H1 (cell line): Measurements from ENCODE around the gene PEX26. TPM values are rescaled to one million over a fixed set of nuclear protein-coding genes. Genes with fewer than 3 reads are reported as not detected.

Experiments
- CTCF ChIA-PET: fragments of 300-600 bp; sonication (Branson Sonifier 250); formaldehyde crosslinking; loops from one replicate; lab custom pipeline; 2021; ENCODE audit not compliant: partially characterized antibody; lab: Charles Lee
- POLR2A ChIA-PET: fragments of 300-600 bp; sonication (Branson Sonifier 250); formaldehyde crosslinking; loops from one replicate; lab custom pipeline; 2021; ENCODE audit warnings: inconsistent platforms; ENCODE audit not compliant: partially characterized antibody; lab: Charles Lee
- DNase-seq, 2 experiments: peaks; one replicate each; pipeline versions ENCODE4 v3.0.0 to v3.0.0-alpha.2; 2010 to 2022; ENCODE audit warnings: low spot score in 2 of 2, low read depth in 1 of 2, mixed read lengths in 1 of 2
- FAIRE-seq: peaks from 2 replicates; lab custom pipeline; 2011; peaks lifted over from hg19 to GRCh38; lab: Jason Lieb, UNC
- H2AFZ ChIP-seq: 2 replicates; pipeline ENCODE4 v1.8.1; 2012; ENCODE audit warnings: low read length, inconsistent platforms
- H2AK5ac ChIP-seq: 2 replicates; pipeline ENCODE4 v1.6.1; 2013; ENCODE audit warnings: low read depth, low read length
- H2BK120ac ChIP-seq: replicated peaks from 2 replicates; pipeline ENCODE3; 2013; ENCODE audit warnings: low read depth, low read length, inconsistent platforms
- H2BK12ac ChIP-seq: 2 replicates; pipeline ENCODE4 v1.6.1; 2013; ENCODE audit warnings: low read depth, low read length
- H2BK15ac ChIP-seq: 2 replicates; pipeline ENCODE4 v1.6.1; 2013; ENCODE audit warnings: low read length
- H2BK20ac ChIP-seq: 2 replicates; pipeline ENCODE4 v1.6.1; 2013; ENCODE audit warnings: low read length
- H2BK5ac ChIP-seq: 2 replicates; pipeline ENCODE4 v1.6.1; 2013; ENCODE audit warnings: low read depth, low read length
- H3K14ac ChIP-seq: 2 replicates; pipeline ENCODE4 v1.6.1; 2013; ENCODE audit warnings: inconsistent platforms; ENCODE audit not compliant: insufficient read length
- H3K18ac ChIP-seq: 2 replicates; pipeline ENCODE4 v1.6.1; 2013; ENCODE audit warnings: low read length; ENCODE audit errors: extremely low read depth
- H3K23ac ChIP-seq: 2 replicates; pipeline ENCODE4 v1.6.1; 2013; ENCODE audit warnings: inconsistent platforms; ENCODE audit not compliant: insufficient read length
- H3K23me2 ChIP-seq: 2 replicates; pipeline ENCODE4 v1.6.1; 2013; ENCODE audit warnings: low read depth, low read length
- H3K27ac ChIP-seq: 2 replicates; pipeline ENCODE4 v1.6.1; 2011; ENCODE audit warnings: low read depth, low read length, inconsistent platforms
- H3K27me3 ChIP-seq, 4 experiments: replicated peaks in 1 of 4; 1 replicate in 1 of 4; 2 replicates in 3 of 4; pipeline versions ENCODE4 v1.6.1 to v1.8.1; 2011 to 2013; ENCODE audit warnings: low read length in 3 of 4, mild to moderate bottlenecking in 3 of 4, inconsistent platforms in 2 of 4, mixed read lengths in 2 of 4, moderate library complexity in 1 of 4; ENCODE audit not compliant: control insufficient read depth in 3 of 4, insufficient read depth in 3 of 4; ENCODE audit errors: extremely low read depth in 1 of 4
- H3K36me3 ChIP-seq, 4 experiments: 2 replicates each; pipeline versions ENCODE4 v1.6.1 to v1.8.1; 2011 to 2013; ENCODE audit warnings: mild to moderate bottlenecking in 4 of 4, low read length in 3 of 4, moderate library complexity in 2 of 4, control low read depth in 1 of 4, inconsistent platforms in 1 of 4; ENCODE audit not compliant: insufficient read depth in 4 of 4, control insufficient read depth in 2 of 4
- H3K4ac ChIP-seq: replicated peaks from 2 replicates; pipeline ENCODE3; 2013; ENCODE audit warnings: low read length, low read depth, mixed read lengths, inconsistent platforms; ENCODE audit not compliant: insufficient read length
- H3K4me1 ChIP-seq, 4 experiments: replicated peaks in 1 of 4; 1 replicate in 1 of 4; 2 replicates in 3 of 4; pipeline versions ENCODE4 v1.6.1 to v1.8.1; 2011 to 2013; ENCODE audit warnings: low read length in 3 of 4, inconsistent platforms in 2 of 4, mixed read lengths in 1 of 4; ENCODE audit not compliant: insufficient read depth in 4 of 4, control insufficient read depth in 3 of 4
- H3K4me2 ChIP-seq, 2 experiments: 2 replicates each; pipeline versions ENCODE4 v1.6.1 to v1.8.1; 2011 to 2013; ENCODE audit warnings: low read depth in 2 of 2, low read length in 2 of 2, control low read depth in 1 of 2, inconsistent platforms in 1 of 2, mild to moderate bottlenecking in 1 of 2; ENCODE audit not compliant: insufficient read depth in 1 of 2
- H3K4me3 ChIP-seq, 4 experiments: fragments of 200-600, 300-600 bp in 1 of 4; sonication (generic), shearing (Covaris generic), sonication (Bioruptor Twin) in 1 of 4; 2 replicates each; pipeline versions ENCODE4 v1.5.1 to v1.8.1; 2011 to 2016; ENCODE audit warnings: low read length in 4 of 4, low read depth in 3 of 4, control low read depth in 2 of 4, inconsistent platforms in 2 of 4, mild to moderate bottlenecking in 2 of 4, mixed read lengths in 1 of 4, moderate library complexity in 1 of 4; ENCODE audit not compliant: insufficient read depth in 2 of 4; ENCODE audit errors: extremely low read depth in 1 of 4
- H3K56ac ChIP-seq: replicated peaks from 2 replicates; pipeline ENCODE3; 2013; ENCODE audit warnings: low read depth, mild to moderate bottlenecking, mixed read lengths, low read length, inconsistent platforms; ENCODE audit not compliant: insufficient read length
- H3K79me1 ChIP-seq: 2 replicates; pipeline ENCODE4 v1.6.1; 2013; ENCODE audit warnings: low read depth, low read length, control low read depth
- H3K79me2 ChIP-seq, 2 experiments: 2 replicates each; pipeline versions ENCODE4 v1.6.1 to v1.8.1; 2012 to 2013; ENCODE audit warnings: low read length in 2 of 2, mild to moderate bottlenecking in 2 of 2, inconsistent platforms in 1 of 2; ENCODE audit not compliant: insufficient read depth in 2 of 2, control insufficient read depth in 1 of 2
- H3K9ac ChIP-seq, 4 experiments: replicated peaks in 1 of 4; 1 replicate in 1 of 4; 2 replicates in 3 of 4; pipeline versions ENCODE4 v1.6.1 to v1.8.1; 2011 to 2013; ENCODE audit warnings: low read depth in 3 of 4, low read length in 3 of 4, control low read depth in 2 of 4, mild to moderate bottlenecking in 2 of 4, moderate library complexity in 2 of 4, inconsistent platforms in 1 of 4; ENCODE audit errors: extremely low read depth in 1 of 4
- H3K9me3 ChIP-seq, 2 experiments: 2 replicates each; pipeline versions ENCODE4 v1.6.1 to v1.8.1; 2012 to 2013; ENCODE audit warnings: mild to moderate bottlenecking in 2 of 2, moderate library complexity in 2 of 2, control low read depth in 1 of 2, inconsistent platforms in 1 of 2, low read depth in 1 of 2, low read length in 1 of 2, mixed read lengths in 1 of 2; ENCODE audit not compliant: insufficient read depth in 2 of 2
- H4K20me1 ChIP-seq, 2 experiments: replicated peaks in 1 of 2; 2 replicates each; pipeline versions ENCODE3 to v1.8.1; 2011 to 2013; ENCODE audit warnings: inconsistent platforms in 2 of 2, low read length in 2 of 2, mild to moderate bottlenecking in 1 of 2; ENCODE audit not compliant: insufficient read depth in 2 of 2, control insufficient read depth in 1 of 2
- H4K5ac ChIP-seq: 2 replicates; pipeline ENCODE4 v1.6.1; 2013; ENCODE audit warnings: low read length, low read depth, mixed read lengths, inconsistent platforms; ENCODE audit not compliant: insufficient read length
- H4K8ac ChIP-seq: 2 replicates; pipeline ENCODE4 v1.8.0; 2013; ENCODE audit warnings: mild to moderate bottlenecking, moderate library complexity, low read length, inconsistent platforms; ENCODE audit not compliant: insufficient read depth; ENCODE audit errors: extremely low read depth
- H4K91ac ChIP-seq: replicated peaks from 2 replicates; pipeline ENCODE3; 2013; ENCODE audit warnings: low read length, mixed read lengths, inconsistent platforms; ENCODE audit not compliant: insufficient read length
- KDM1A ChIP-seq: fragments of 200-600, 300-600 bp; sonication (generic); IDR thresholded peaks from 2 replicates; pipeline ENCODE4 v1.7.1; 2016; ENCODE audit warnings: mild to moderate bottlenecking, low read length, borderline replicate concordance
- KDM4A ChIP-seq: IDR thresholded peaks from one replicate; pipeline ENCODE4 v1.7.1; 2012; ENCODE audit warnings: low read depth, mild to moderate bottlenecking, moderate library complexity, low read length, inconsistent platforms; ENCODE audit not compliant: severe bottlenecking
- PHF8 ChIP-seq: fragments of 200-600 bp; sonication (generic); conservative IDR thresholded peaks from 2 replicates; pipeline ENCODE4 v1.7.1; 2012; ENCODE audit warnings: low read depth, mild to moderate bottlenecking, inconsistent platforms, low read length, moderate library complexity
- POLR2A ChIP-seq, 2 experiments: IDR thresholded peaks; 1 replicate in 1 of 2; 2 replicates in 1 of 2; pipeline ENCODE4 v1.6.1; 2011; ENCODE audit warnings: low read depth in 2 of 2, low read length in 2 of 2, mild to moderate bottlenecking in 2 of 2; ENCODE audit errors: control extremely low read depth in 1 of 2
- RAD21 ChIP-seq, 2 experiments: IDR thresholded peaks in 1 of 2; conservative IDR thresholded peaks in 1 of 2; 2 replicates each; pipeline ENCODE4 v1.6.1; 2011; ENCODE audit warnings: low read depth in 2 of 2, low read length in 2 of 2, improper control_type of control experiment in 1 of 2, inconsistent platforms in 1 of 2, mild to moderate bottlenecking in 1 of 2, moderate library complexity in 1 of 2
- SP4 ChIP-seq: IDR thresholded peaks from 2 replicates; pipeline ENCODE4 v1.6.1; 2012; ENCODE audit warnings: low read length, inconsistent platforms
- WGBS, 2 experiments: shearing (Covaris generic) in 1 of 2; methylation state at CpG; one replicate each; pipeline versions ENCODE4 v1.1.6 to v1.1.7; 2013 to 2015; ENCODE audit warnings: low lambda C conversion rate in 2 of 2, mixed read lengths in 2 of 2, inconsistent platforms in 1 of 2, low coverage in 1 of 2, missing lambda C conversion rate in 1 of 2; ENCODE audit not compliant: insufficient replicate concordance in 2 of 2, insufficient coverage in 1 of 2, insufficient read length in 1 of 2; ENCODE audit errors: extremely low coverage in 1 of 2, missing lambda C conversion rate in 1 of 2; 5-methylcytosine and 5-hydroxymethylcytosine counted together
- polyA plus RNA-seq, 7 experiments: library from polyadenylated mRNA; depleted of rRNA in 3 of 7; stranded (reverse) in 5 of 7; unstranded in 2 of 7; fragments of >200 nt in 5 of 7; fragments of 200-250 nt in 2 of 7; gene quantifications; 1 replicate in 5 of 7; 2 replicates in 1 of 7; 4 replicates in 1 of 7; pipeline versions ENCODE4 v1.2.1 to v1.2.3, GENCODE V29; 2011 to 2013; ENCODE audit warnings: missing spikeins in 2 of 7, mixed read lengths in 2 of 7
- total RNA-seq: library from RNA; stranded (reverse); fragmentation: NEBNext Ultra II Directional; extraction: Animal tissue kit (Norgen Biotek cat#: 25700); gene quantifications from 2 replicates; pipeline ENCODE4 v1.2.1, GENCODE V29; 2021
- TF ChIP-seq, protein P1 (sequence below), 3 experiments: IDR thresholded peaks; 1 replicate in 2 of 3; 2 replicates in 1 of 3; pipeline versions ENCODE4 v1.5.1 to v1.6.1; 2011; ENCODE audit warnings: low read length in 3 of 3, mild to moderate bottlenecking in 3 of 3, inconsistent platforms in 2 of 3, low read depth in 1 of 3, moderate library complexity in 1 of 3; ENCODE audit not compliant: insufficient read depth in 1 of 3; ENCODE audit errors: control extremely low read depth in 1 of 3

PEX26 gene
- total and polyA plus RNA-seq, 2 of the 8 experiments (the other 6 are each of a cell fraction or from before 2014, with no cell fraction given) = 33.1 to 49.0 TPM

GRCh38 chr22:18078329-18079041 lies 695 bp downstream of the PEX26 start:
- peaks cover 0 to 3% of the 10 kb centered on the region in 2 experiments for H4K20me1 ChIP-seq
- H3K36me3 ChIP-seq = peaks cover 9 to 17% (median 12%) of the 10 kb centered on the region in 4 experiments; a peak in 7 of 8 replicates
- H3K27ac ChIP-seq = peak overlapping the region; percentile 84
- peak overlapping the region; percentile 71 to 82 for H3K4me2 ChIP-seq
- TF ChIP-seq KDM4A (no peak), KDM1A (0 out of 2 replicates have a peak, but pooled peaks have one; percentile 65), SP4 (no peak), POLR2A (IDR thresholded peaks at IDR 0.05; ENCODE audit: control extremely low read depth in 1 of 2, low read depth in 2 of 2, low read length in 2 of 2) (peak in 1 of 2 experiments; percentile 26; a peak in 1 of 3 replicates), RAD21 (IDR thresholded peaks at IDR 0.05 in 1 of 2, conservative IDR thresholded peaks at IDR 0.05 in 1 of 2; ENCODE audit: low read depth in 2 of 2, low read length in 2 of 2) (0 out of 4 replicates have a peak, but pooled peaks of 1 of the 2 experiments have one; percentile 6), PHF8 (no peak)
- TF ChIP-seq, protein P1, sequence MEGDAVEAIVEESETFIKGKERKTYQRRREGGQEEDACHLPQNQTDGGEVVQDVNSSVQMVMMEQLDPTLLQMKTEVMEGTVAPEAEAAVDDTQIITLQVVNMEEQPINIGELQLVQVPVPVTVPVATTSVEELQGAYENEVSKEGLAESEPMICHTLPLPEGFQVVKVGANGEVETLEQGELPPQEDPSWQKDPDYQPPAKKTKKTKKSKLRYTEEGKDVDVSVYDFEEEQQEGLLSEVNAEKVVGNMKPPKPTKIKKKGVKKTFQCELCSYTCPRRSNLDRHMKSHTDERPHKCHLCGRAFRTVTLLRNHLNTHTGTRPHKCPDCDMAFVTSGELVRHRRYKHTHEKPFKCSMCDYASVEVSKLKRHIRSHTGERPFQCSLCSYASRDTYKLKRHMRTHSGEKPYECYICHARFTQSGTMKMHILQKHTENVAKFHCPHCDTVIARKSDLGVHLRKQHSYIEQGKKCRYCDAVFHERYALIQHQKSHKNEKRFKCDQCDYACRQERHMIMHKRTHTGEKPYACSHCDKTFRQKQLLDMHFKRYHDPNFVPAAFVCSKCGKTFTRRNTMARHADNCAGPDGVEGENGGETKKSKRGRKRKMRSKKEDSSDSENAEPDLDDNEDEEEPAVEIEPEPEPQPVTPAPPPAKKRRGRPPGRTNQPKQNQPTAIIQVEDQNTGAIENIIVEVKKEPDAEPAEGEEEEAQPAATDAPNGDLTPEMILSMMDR (IDR thresholded peaks at IDR 0.05; ENCODE audit: control extremely low read depth in 1 of 3, insufficient read depth in 1 of 3, low read depth in 1 of 3, low read length in 3 of 3) = no peak
- no peak overlapping the region for H2BK120ac ChIP-seq
- H3K23ac ChIP-seq = no peak overlapping the region
- 0 out of 2 replicates have a peak overlapping the region, but pooled peaks have one; percentile 47 for H2BK5ac ChIP-seq
- H2BK20ac ChIP-seq = no peak overlapping the region
- H3K4ac ChIP-seq = no peak overlapping the region
- 0 out of 7 replicates have a peak, but pooled peaks cover 0 to 3% (median 0%) of the 10 kb centered on the region in 4 experiments for H3K4me1 ChIP-seq
- WGBS, 2 experiments = 14% methylated on average over 43 of the region's 45 CpGs; no CpG with 5 or more reads in 1 of the 2 experiments
- no peak overlapping the region for H4K5ac ChIP-seq
- H2AFZ ChIP-seq = peak overlapping the region; percentile 67; the same call in 1 of the 2 replicates
- H3K56ac ChIP-seq = no peak overlapping the region
- H3K79me1 ChIP-seq = peaks cover 9% of the 10 kb centered on the region
- H2AK5ac ChIP-seq = no peak overlapping the region
- peak overlapping the region; percentile 88 to 99 (median 97) for H3K4me3 ChIP-seq
- POLR2A ChIA-PET = interaction anchor here (0.7 to 2.3 kb wide), 8 partner anchors 11 to 291 kb away, joined by 3 to 11 read pairs (median 4); no protein-coding TSS in a partner anchor
- H3K9ac ChIP-seq = peak overlapping the region; percentile 70 to 90 (median 84)
- DNase-seq (peak in 1 of 2 experiments; percentile 62), FAIRE-seq (no peak)
- H4K8ac ChIP-seq = peak overlapping the region; percentile 79; the same call in 1 of the 2 replicates
- CTCF ChIA-PET = interaction anchor here (0.7 to 11.5 kb wide), 11 partner anchors 9 to 335 kb away, joined by 3 to 163 read pairs (median 5); no protein-coding TSS in a partner anchor
- no peaks in the 10 kb centered on the region for H3K27me3 ChIP-seq
- no peak overlapping the region for H3K14ac ChIP-seq
- H4K91ac ChIP-seq = no peak overlapping the region
- H3K9me3 ChIP-seq = no peaks in the 10 kb centered on the region
- H3K23me2 ChIP-seq = peaks cover 2% of the 10 kb centered on the region; the same call in 1 of the 2 replicates
- peaks cover 0 to 36% of the 10 kb centered on the region in 2 experiments; a peak in 3 of 4 replicates for H3K79me2 ChIP-seq
- peak overlapping the region; percentile 96; the same call in 1 of the 2 replicates for H3K18ac ChIP-seq
- no peak overlapping the region for H2BK12ac ChIP-seq
- H2BK15ac ChIP-seq = no peak overlapping the region
